GM21717 (cell line): ENCODE results near the gene CHST11.

Experiments
- ATAC-seq: cut with Tn5 transposase; IDR thresholded peaks from one replicate; pipeline ENCODE4 v1.9.1; 2021; ENCODE audit warnings: mild to moderate bottlenecking, moderate library complexity; ENCODE audit not compliant: unreplicated experiment

Gene CHST11

DNA sequence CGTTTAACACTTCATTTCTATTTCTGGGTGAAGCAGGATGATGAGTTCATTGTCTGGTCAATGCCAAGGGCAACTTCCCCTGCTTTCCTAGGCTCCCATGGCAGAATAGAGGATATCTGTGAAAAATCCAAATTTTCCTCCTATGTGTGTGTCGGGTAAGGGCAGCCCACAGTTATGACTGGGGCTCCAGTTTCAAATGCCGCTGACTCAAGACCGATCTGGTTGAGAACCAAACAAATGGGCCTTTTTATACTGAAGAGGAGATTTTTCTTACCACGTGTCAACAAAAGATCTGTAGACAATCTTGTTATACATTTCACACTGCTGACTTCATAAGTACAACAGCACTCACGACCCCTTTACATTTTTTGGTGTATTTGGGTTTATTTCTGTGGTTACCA, 120.8 kb downstream of the CHST11 start:
- ATAC-seq, result no peak

DNA sequence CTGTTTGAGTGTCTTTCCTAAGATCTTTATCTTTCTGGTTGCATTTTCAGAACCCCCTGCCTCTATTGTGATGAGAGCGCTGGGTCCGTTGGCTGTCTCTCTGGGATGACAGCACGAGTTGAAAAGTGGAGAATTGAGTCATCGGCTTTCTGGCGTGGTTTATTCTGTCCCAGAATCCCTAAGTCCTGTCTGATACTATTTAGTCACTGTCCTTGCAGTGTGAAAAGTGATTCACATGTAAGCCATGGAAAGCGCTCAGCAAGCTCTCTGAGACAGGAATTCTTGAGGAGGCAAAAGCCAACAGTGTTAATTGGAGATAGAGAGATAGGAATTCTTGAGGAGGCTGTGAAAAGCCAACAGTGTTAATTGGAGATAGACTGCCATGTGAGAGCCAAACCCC, 121.7 kb downstream of the CHST11 start:
- ATAC-seq, result no peak

DNA sequence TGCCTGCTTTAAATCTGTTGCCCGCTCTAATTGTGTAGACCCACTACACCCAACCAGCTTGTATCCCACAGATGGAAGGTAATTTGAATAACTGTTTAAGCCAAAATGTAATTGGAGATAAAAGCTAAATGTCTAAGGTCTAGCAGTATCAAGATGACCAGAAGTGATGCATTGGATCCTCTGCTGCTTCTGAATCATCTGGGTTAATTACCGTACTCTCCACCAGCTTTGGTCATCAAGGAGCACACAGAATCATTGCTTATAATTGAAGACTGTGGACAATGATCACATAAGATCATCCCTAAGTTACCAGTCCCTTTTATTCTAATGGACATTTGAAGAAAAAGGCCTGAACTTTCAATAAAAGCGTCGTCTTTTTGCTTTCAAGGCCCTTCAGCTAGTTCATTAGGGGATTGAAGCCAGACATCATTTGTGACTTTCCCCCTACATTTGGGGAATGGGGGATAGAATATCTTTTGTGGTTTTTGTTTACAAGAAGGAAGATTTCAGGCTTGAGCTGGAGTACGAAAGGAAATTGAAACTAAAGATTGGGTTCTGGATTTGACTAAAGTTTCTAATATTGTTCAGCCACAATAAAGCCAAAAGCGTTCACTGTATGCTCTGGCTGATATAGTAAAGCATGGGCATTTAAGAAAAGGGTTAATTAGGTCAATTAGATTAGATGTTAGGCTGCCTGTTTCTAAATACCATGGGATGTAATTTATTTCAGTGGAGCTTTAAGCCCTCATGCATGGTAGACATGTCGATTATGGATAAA, 123.2 kb downstream of the CHST11 start:
- no peak for ATAC-seq

DNA sequence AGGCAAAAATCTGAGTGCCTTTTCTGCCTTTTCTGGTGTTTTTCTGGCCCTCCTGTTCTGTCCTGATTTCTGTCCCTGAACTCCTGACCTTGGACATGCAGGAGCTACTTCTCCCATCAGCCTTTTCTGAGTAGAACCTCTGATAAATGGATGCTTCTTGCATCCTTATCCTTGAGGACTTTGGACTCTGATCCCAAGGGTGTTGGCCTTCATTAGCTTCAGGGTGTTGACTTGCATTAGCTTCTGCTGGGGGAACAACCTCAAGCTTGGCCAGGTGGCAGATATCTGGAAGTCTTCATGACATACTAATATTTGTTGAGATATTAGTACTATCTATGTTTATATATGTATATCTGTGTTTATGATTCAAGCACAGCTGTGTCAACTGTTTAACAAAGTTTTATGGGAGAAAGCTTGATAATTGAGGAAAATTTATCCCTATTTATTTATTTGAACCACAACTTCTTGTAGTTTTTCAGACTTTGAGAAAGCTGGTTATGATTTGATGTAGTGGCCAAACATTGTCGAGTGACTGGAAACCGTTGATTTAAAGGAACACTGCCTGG, 124.3 kb downstream of the CHST11 start:
- ATAC-seq, result no peak

DNA sequence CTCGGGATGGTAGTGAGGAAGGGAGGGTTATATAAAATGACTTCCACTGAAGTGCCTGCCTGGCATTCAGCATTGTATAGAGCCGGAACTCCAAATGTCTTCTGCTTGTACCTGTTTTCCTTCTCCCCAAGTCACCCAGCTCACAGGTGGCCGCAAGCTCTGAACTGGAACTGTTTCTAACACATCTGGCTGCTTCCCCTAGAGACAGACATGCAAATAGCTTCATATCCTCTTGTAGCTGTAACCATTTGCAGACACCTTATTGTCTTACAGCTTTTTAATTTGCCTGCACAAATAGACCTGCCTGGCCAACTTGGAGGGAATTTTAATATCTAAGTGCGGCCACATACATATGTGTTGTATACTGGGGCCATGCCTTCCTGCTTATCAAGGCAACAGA, 126.0 kb downstream of the CHST11 start:
- ATAC-seq, result peak; percentile 81

DNA sequence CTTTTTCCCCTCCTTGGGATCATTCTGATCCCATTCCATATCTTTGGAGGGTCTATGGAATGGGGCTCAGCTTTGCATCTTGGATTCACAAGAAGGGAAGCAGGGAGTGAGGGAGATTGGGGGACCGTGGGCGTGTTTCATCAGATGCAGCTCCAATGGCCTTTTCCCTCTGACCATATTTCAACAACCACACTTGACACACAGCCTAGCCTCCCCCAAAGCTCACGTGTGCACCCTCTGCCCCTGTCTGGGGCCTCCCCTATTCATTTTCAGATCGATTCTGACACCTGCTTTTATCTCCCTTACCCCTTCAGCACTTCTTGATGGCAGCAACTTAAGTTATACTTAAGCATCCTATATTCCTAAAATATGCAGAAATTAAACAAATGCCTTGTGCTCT, 126.6 kb downstream of the CHST11 start:
- peak; percentile 53 for ATAC-seq

DNA sequence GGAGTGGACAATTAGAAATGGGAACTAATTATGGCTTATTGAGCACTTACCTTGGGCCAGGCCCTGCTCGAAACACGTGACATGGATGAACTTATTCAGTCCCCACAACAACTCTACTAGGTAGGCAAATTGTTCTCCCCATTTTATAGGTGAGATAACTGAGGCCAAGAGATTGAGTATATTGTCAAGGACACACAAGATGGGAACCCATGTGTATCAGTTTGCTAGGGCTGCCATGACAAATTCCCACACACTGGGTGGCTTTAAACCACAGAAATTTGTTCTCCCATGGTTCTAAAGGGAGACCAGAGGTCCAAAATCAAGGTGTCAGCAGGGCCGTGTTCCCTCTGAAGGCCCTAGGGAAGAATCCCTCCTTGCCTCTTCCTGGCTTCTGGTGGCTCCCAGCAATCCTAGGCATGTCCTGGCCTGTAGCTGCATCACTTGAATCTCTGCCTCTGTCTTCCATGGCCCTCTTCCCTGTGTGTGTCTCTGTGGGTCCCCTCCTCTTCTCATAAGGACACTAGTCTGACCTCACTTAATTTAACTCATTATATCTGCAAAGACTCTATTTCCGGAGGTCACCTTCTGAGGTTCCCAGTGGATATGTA, 128.8 kb downstream of the CHST11 start:
- ATAC-seq, result no peak

DNA sequence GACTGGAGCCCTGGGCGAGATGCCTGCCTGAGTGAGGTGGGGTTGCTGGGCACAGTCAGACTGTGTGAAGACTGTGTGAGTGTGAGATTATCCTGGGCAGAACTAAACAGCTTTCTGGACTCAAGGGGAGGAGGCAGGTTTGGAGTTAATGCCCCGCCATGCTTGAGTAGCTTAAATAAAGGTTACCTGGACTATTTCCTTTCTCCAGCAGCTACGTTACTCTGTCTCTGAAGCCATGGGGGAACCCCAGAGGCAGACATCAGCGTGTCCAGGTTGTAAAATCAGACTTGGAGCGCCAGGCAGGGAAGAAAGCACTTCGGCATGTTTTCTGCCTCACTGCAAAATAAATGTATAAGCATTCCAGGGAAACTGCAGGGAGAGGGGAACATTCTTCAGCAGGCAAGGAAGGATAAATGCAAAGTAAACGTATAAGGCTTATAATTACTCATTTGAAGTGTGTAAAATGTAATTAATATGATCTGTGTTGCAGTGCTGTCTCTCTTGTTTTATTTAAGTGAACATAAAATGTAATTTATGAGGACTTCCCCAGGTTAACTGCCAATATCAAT, 129.7 kb downstream of the CHST11 start:
- ATAC-seq, result no peak

DNA sequence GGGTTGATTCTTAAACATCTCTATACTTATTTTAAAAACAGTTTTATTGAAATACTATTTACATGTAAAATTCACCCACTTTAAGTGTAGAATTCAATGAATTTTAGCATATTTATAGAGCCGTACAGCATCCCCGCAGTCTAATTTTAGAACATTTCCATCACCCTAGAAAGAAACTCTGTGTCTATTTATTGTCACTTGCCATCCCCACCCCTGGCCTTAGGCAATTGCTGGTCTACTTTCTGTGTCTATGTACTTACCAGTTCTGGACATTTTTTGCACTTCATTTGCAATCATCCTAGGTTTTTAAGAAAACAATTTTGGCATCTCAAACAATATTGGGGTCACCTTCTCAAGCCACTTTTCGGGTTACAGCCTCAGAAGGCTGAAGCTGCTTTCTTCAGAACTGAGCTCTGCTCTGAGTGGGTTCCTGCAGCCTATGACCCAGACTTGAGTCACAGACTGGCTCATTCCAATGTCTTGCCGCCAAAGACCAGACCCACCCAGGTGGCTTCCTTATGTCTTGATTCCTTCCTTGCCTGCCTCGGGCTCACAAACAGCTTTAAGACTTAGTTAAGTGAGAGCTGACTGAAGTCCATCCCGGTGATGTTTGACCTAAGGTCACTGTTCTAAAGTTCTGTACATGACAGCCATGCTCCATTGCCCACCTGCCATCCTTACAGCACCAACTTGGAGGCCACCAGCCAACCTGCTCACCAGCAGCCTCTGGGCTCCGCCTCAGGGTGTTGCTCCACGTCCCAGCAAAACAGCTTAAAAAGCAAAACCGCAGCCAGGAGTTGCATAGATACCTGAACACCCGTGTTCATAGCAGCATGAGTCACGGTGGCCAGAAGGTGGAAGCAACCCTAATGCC, 131.5 kb downstream of the CHST11 start:
- no peak for ATAC-seq

DNA sequence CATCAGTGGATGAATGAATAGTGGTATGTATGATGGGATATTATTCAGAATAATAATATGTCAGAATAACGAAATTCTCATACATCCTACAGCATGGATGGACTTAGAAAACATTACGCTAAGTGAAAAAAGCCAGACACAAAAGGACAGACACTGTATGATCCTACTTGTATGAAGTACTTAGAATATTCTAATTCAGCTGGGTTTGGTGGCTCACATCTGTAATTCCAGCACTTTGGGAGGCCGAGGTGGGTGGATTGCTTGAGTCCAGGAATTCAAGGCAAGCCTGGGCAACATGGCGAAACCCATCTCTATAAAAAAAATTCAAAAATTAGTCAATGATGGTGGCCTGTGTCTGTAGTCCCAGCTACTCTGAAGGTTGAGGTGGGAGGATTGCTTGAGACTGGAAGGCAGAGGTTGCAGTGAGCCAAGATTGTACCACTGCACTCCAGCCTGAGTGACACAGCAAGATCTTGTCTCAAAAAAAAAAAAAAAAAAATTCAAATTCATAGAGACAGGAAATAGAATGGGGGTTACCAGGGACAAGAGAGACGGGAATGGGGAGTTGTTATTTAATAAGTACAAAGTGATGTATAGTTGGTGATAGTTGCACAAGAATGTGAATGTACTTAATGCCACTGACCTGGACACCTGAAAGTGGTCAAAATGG, 132.3 kb downstream of the CHST11 start:
- ATAC-seq, result no peak

DNA sequence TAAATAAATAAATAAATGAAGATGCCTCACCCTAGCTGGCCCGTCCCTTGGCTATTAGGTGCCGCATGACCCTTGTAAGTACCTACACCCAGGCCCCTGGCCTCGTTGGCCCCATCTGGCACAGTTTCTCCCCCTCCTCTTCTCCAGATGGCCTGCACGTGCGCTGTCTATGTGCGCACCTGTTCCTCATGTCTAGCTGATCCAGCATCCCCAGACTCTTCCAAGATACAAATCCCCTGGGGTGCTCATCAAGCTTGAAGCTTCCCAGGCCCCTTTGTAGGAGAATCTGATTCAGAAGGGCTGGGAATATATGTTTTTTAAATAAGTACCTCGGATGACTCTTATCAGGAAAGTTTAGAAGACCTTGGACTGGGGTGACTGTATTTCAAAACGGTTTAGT, 133.3 kb downstream of the CHST11 start:
- ATAC-seq, result no peak

DNA sequence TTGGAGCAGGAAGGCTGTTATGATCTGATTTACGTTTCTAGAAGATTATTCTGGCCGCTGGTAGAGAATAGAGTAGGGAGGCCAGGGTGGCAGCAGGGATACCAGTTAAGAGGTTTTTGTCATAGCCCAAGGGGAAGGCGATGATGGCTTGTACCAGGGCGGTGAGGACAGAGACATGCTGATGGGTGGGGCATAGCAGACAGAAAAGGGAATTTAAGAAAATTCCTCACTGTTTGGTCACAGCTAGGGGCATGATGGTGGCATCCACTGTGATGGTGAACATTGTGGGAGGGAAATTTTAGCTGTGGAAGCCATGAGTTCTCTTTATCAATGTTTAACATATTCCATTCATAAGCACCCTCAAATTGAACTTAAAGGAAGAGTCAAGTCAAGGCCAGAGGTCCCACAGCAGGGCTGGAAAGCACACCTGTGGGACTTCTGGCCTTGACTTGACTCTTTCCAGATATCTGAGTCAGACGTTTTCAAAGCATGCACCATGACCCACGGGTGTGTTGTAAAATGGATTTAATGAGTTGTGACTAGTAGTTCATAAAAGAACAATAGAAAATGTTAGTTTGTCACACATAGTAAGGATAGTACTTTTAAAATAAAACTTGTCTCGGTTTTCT, 134.6 kb downstream of the CHST11 start:
- no peak for ATAC-seq

DNA sequence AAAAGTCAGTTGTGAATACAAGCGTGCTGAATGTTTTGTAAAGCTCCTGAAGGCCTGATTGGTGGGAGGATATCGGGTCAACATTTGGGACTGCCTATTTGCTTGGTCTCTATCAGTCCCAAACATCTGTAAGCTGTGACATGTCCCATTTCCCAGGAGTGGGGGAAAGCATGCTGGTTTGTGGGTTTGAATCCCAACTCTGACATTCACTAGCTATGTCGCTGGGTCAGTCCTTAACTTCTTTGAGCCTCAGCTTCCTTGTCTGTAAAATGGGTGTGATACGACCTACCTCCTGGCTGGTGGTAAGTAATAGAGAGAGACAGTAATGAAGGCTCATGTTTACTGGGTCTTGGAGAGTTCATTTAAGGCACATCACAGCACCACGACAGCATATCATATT, 136.7 kb downstream of the CHST11 start:
- no peak for ATAC-seq

DNA sequence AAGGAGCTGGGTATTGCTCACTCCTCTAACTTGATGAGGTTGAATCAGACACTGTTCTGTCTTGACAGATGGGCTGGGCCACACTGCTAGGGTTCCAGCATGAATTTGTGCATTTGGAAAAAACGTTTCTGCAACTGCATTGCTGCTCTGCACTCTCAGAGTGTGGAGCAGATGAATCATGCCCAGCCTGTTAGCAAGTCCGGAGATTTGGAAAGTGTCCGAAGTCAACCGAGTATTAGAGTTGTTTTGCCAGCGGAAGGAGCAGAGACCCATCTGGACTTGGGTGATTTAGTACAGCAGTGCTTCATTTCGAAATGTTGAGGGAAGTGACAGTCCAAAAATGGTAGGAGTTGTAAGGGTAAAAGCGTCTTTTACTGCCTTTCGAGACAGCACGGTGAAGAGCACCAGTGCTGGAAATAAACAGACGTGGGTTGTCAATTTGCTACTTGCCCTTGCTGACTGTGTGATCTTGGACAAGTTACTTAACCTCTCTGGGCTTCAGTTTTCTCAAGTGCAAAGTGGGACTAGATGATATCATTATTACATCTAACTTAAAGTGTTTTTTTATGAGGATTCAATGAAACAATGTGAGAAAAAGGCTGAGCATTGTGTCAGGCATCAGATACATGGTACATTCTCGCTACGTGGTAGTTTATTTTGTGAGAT, 139.5 kb downstream of the CHST11 start:
- no peak for ATAC-seq

DNA sequence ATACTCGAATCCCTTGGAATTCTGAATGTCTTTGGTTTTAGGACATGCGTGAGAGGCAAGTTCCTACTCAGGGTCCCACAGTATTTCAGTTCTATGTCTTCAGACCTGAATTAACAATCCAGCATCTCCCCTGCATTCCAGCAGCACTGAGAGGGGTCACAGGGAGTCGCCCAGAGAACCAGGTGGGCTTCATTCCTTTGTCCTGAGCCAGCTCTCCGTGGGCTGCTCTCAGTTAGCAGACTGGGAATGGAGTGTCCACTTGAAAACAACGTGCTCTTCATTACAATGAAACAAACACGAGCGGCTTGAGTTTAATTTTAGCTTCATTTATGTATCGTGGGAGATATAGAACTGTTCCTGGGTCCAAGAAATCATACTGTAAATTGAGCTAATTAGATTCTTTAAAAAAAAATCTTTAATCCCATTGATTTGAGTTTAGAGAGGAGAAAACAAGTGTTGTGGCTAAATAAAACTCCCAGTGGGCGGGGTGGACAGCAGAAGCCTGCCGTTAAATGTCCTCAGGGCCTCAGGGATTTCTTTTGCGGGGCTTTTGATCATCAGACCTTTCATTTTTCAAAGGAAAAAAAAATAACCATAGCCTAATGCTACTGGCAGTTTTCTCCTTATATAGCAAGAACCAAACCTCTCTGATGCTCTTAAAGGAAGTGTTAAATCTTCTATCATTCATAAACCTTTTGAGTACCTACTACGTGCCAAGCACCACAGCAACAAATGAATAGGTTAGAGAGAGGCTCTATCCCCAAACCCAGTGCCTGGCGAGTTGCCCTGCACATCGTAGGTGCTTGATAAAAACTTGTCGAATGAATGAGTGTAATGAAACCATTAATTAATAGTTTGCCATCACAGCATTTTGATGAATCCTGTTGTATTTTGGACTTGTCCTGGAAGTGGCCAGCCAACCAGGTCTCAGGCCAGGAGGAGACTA, 140.4 kb downstream of the CHST11 start:
- ATAC-seq, result no peak

DNA sequence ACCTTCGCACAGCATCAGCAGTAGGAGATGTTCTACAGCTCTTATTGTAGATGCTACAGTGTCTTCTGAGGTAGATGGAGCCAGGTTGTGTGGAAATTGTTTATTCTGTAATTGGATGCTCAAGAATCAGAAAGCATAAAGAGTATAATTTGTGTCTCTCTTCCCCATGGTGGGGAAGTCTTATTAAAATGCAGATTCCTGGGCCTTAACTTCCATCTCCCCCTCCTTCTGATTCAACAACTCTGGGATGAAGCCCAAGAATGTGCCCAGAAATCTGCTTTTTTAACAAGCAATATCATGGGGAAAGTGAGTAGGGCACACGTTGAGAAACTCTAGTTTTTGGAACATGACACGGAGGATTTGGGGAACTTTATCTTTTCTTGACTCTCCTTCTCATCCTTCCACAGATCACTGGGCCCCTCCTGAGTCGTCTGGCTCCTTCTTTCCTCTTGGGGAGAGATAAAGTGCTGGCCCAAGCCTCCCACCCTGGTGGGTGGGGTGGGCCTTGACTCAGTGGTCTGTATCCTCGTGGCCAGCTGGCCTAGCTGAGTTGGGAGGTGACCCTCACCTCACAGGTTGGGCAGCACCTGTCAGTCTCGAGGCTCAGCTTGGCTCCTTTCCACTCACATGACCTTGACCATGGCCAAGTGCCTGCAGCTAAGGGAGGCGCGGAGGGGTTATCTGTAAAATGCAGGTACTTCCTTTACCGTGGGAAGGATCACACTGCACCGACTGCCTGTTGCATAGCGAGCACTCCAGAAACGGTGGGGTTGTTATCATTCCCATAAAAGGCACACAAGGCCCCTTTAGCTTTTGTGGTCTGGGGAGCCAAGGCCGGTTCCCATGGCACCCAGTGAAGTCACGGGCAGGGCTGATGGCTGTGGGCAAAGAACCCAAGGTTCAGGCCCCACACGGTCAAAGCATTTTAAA, 141.9 kb downstream of the CHST11 start:
- ATAC-seq, result no peak

DNA sequence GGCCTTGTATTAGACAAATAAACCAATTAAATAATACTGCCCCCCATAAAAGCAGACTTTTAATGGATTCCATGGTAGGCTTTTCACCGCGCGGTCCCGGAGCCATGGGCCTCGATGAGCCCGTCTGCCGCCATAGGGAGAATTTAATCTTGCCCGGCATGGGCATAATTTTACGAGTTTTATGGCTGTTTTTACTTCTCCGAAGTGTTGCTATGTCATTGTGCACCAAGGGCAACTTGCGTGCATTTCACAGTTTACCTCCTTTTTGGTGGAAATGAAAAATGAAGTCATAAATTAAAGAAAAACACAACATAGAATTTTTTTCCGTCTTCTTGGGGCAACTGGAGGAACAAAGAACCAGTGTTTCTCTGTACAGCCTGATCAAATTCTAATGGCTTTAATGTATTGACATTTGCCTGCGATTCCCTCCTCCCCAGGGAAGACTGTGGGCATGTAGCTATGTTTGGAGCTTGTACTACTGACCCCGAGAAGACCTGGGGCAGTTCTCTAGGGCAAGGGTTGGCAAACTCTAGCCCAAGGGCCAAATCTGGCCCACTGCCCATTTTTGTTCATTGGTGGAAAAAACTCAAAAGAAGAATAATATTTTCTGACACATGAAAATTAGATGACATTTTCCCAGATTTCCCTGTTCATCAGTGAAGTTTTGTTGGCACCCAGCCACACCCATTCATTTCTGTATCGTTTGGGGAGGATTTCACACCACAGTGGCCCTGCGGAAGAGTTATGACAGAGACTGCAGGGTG, 142.7 kb downstream of the CHST11 start:
- ATAC-seq, result no peak
